Measurements from ENCODE around the gene FLRT1. TPM values are rescaled to one million over a fixed set of nuclear protein-coding genes. Genes with fewer than 3 reads are reported as not detected.

Gene FLRT1
- total RNA-seq, 1 donor = under 0.01 TPM

DNA sequence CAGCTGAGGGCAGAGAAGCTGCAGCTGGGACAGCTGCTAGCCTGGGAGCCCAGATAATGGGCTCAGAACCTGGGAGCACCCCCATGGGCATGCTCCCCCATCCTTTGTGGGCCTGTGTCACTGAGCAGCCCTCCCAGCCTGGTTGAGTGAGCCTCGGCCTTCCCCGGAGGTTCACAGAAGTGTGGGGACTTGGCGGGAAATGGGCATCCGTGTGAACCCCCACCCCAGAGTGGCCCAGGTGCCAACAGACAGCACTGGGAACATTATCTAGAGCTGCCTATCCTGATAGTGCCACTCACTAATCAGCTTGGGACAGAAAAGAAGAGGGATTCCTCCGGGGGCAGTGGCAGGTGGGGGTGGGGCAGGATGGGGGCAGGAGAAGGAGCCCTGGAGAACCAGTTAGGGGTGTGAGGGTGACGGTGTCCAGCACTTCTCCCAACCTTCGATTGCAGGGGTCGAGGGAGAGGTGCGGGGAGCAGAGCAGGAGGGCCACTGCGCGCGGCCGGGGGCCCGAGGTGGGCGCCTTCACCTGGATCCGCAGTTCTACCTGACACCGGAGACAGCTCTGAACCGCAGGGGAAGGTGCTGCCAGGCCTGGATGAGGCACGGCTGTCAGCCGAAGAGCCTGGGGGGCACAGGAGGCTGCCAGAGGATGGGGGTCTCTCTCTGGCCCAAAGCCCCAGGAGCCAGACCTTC lies 33.1 kb downstream of the FLRT1 start:
- TF ChIP-seq, protein P1, sequence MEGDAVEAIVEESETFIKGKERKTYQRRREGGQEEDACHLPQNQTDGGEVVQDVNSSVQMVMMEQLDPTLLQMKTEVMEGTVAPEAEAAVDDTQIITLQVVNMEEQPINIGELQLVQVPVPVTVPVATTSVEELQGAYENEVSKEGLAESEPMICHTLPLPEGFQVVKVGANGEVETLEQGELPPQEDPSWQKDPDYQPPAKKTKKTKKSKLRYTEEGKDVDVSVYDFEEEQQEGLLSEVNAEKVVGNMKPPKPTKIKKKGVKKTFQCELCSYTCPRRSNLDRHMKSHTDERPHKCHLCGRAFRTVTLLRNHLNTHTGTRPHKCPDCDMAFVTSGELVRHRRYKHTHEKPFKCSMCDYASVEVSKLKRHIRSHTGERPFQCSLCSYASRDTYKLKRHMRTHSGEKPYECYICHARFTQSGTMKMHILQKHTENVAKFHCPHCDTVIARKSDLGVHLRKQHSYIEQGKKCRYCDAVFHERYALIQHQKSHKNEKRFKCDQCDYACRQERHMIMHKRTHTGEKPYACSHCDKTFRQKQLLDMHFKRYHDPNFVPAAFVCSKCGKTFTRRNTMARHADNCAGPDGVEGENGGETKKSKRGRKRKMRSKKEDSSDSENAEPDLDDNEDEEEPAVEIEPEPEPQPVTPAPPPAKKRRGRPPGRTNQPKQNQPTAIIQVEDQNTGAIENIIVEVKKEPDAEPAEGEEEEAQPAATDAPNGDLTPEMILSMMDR (IDR thresholded peaks at IDR 0.05; ENCODE audit: extremely low read depth, low read depth, low read length) = no peak
- no peaks in the 10 kb centered on the region for H3K9me3 ChIP-seq (ENCODE audit: low read depth, low read length)
- H3K4me3 ChIP-seq (ENCODE audit: insufficient read depth, low read length) = no peak overlapping the region
- H3K27ac ChIP-seq (ENCODE audit: low read depth, low read length) = no peak overlapping the region
- no peak for DNase-seq (ENCODE audit: insufficient read length, low spot score, missing footprints)
- no peak overlapping the region for H2AFZ ChIP-seq (ENCODE audit: low read length)
- peaks cover 10% of the 10 kb centered on the region for H4K20me1 ChIP-seq (ENCODE audit: insufficient read depth, low read length)
- no peaks in the 10 kb centered on the region for H3K36me3 ChIP-seq (ENCODE audit: insufficient read depth, low read length)
- H3K79me2 ChIP-seq (ENCODE audit: insufficient read depth, low read length) = no peaks in the 10 kb centered on the region
- no peaks in the 10 kb centered on the region for H3K4me1 ChIP-seq (ENCODE audit: insufficient read depth, low read length)
- no peak overlapping the region for H3K4me2 ChIP-seq (ENCODE audit: insufficient read depth, low read length)
- no peaks in the 10 kb centered on the region for H3K27me3 ChIP-seq (ENCODE audit: insufficient read depth, low read length)

- Histone ChIP-seq H3K36me3 (ENCODE audit: insufficient read depth, low read length) (no peaks in the 10 kb centered on the region), H3K27ac (ENCODE audit: low read depth, low read length) (no peak overlapping the region), H3K27me3 (ENCODE audit: insufficient read depth, low read length) (no peaks in the 10 kb centered on the region), H3K4me3 (ENCODE audit: insufficient read depth, low read length) (no peak overlapping the region), H3K4me2 (ENCODE audit: insufficient read depth, low read length) (no peak overlapping the region), H4K20me1 (ENCODE audit: insufficient read depth, low read length) (peaks cover 13% of the 10 kb centered on the region), H2AFZ (ENCODE audit: low read length) (no peak overlapping the region), H3K9me3 (ENCODE audit: low read depth, low read length) (no peaks in the 10 kb centered on the region), H3K79me2 (ENCODE audit: insufficient read depth, low read length) (no peaks in the 10 kb centered on the region), H3K4me1 (ENCODE audit: insufficient read depth, low read length) (no peaks in the 10 kb centered on the region)
- TF ChIP-seq, protein P1 (IDR thresholded peaks at IDR 0.05; ENCODE audit: extremely low read depth, low read depth, low read length) = no peak
- DNase-seq (ENCODE audit: insufficient read length, low spot score, missing footprints) = no peak
Measured at GRCh38 chr11:64069401-64070313, 33.9 kb downstream of the FLRT1 start.

DNA sequence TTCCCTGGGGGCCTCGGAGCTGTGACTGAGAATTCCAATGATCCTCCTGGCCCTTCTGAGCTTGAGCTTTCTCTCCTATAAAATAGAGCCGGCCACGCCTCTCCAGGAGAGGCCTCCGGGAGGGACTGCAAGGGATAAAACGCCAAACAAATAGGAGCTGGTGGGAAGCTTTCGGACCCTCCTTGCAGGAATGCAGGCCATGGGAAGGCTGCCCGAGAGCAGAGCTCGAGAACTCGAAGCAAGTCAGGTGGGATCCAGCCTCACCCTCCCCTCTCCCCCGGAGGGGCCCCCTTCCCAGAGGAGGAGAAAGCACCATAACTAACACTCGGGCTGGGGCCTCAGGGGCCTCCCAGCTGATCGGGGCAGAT lies 34.6 kb downstream of the FLRT1 start:
- H3K4me1 ChIP-seq (ENCODE audit: insufficient read depth, low read length) = no peaks in the 10 kb centered on the region
- no peaks in the 10 kb centered on the region for H3K9me3 ChIP-seq (ENCODE audit: low read depth, low read length)
- no peaks in the 10 kb centered on the region for H3K36me3 ChIP-seq (ENCODE audit: insufficient read depth, low read length)
- no peaks in the 10 kb centered on the region for H3K79me2 ChIP-seq (ENCODE audit: insufficient read depth, low read length)
- no peak overlapping the region for H3K4me2 ChIP-seq (ENCODE audit: insufficient read depth, low read length)
- H2AFZ ChIP-seq (ENCODE audit: low read length) = no peak overlapping the region
- no peak overlapping the region for H3K27ac ChIP-seq (ENCODE audit: low read depth, low read length)
- no peak for DNase-seq (ENCODE audit: insufficient read length, low spot score, missing footprints)
- no peak overlapping the region for H3K4me3 ChIP-seq (ENCODE audit: insufficient read depth, low read length)
- TF ChIP-seq, protein P1 (IDR thresholded peaks at IDR 0.05; ENCODE audit: extremely low read depth, low read depth, low read length) = no peak
- H4K20me1 ChIP-seq (ENCODE audit: insufficient read depth, low read length) = peaks cover 10% of the 10 kb centered on the region
- H3K27me3 ChIP-seq (ENCODE audit: insufficient read depth, low read length) = no peaks in the 10 kb centered on the region

DNA sequence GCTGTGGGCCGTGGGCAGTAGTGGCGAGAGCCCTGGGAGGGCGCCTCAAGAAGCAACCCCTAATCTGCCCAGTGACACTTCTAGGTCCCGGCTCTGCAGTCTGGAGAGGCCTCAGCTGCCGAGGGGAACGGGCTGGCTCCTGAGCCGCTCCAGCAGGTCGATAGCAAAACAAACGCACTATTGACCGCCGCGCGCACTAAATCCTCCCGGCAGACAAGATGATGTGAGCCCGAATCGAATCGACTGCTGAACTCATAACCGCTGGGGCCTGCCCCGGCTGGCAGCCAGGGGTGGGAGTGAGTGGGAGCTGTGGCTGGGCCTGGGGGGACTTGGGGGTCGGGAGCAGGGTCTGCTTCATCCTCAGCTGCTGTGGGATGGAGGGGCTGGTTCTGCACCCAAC lies 36.1 kb downstream of the FLRT1 start:
- Histone ChIP-seq H3K27me3 (ENCODE audit: insufficient read depth, low read length) (no peaks in the 10 kb centered on the region), H3K4me3 (ENCODE audit: insufficient read depth, low read length) (no peak overlapping the region), H3K4me1 (ENCODE audit: insufficient read depth, low read length) (no peaks in the 10 kb centered on the region), H3K4me2 (ENCODE audit: insufficient read depth, low read length) (no peak overlapping the region), H2AFZ (ENCODE audit: low read length) (no peak overlapping the region), H3K36me3 (ENCODE audit: insufficient read depth, low read length) (no peaks in the 10 kb centered on the region), H3K27ac (ENCODE audit: low read depth, low read length) (no peak overlapping the region), H4K20me1 (ENCODE audit: insufficient read depth, low read length) (peaks cover 16% of the 10 kb centered on the region), H3K9me3 (ENCODE audit: low read depth, low read length) (no peaks in the 10 kb centered on the region), H3K79me2 (ENCODE audit: insufficient read depth, low read length) (no peaks in the 10 kb centered on the region)
- TF ChIP-seq, protein P1 (IDR thresholded peaks at IDR 0.05; ENCODE audit: extremely low read depth, low read depth, low read length) = no peak
- no peak for DNase-seq (ENCODE audit: insufficient read length, low spot score, missing footprints)
